Measurements from ENCODE around the gene TMEM213.
"Not testable (repeated sequence)": the region's sequence is repeated elsewhere in the genome, so short reads cannot be mapped to it uniquely, and the experiment has no call there.

Gene TMEM213

DNA sequence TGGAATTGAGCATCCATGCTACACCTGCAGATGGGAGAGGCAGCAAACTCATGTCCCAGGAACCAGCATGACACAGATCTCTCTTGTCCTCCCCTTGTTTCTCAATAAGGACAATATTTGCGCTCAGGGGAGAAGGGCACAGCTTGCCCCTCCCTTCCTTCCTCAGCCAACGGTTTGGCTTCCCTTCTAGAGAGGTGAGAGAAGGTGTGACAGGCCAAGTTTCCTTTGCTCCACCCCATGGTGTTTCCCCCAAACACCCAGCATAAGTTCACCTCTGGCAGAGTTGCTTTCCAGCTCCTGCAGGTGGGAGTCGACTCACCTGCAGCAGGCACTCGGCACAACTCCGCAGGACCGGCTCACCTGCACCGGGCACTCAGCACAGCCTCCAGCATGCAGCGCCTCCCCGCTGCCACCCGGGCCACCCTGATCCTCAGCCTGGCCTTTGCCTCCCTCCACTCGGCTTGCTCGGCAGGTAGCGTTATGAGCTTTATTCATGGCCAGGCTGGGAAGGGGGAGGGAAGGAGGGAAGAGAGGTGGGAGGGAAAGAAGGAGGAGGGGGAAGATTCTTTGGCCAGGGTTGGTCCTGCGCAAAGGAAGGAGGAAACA lies at the start of gene TMEM213, which contains the start of gene ATP6V0A4:
Gene TMEM213 (plus strand): TSS at position 280 of the 606 bp plus-strand sequence. CDS start 111 bp downstream, at position 391.
Gene ATP6V0A4 (minus strand): TSS at position 482 of the 606 bp plus-strand sequence. CDS start 26,949 bp downstream, outside the sequence.
- DNase-seq = no peak

DNA sequence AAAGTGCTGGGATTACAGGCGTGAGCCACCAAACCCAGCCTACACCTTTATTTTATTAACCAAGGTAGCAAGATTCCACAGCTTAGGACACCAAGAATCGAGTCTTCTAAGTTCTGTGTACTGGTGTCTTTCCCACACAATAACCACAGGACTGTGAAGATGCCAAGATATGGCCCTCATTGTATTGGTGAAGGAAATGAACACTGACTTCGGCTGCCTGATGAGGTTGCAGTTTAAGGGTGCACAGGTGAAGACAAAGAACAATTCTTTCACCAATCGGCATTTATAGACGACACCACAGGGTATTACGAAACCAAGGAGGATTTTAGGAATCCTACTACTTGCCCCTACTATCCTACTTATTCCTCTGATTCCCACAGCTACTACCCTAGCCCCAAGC lies 49.1 kb upstream of the TMEM213 start:
- DNase-seq = no peak

- no peak for DNase-seq
Observed at GRCh38 chr7:138749960-138750359, 47.8 kb upstream of the TMEM213 start.

- DNase-seq = no peak
Observed at GRCh38 chr7:138750473-138750872, 47.3 kb upstream of the TMEM213 start.

- DNase-seq = no peak
Observed at GRCh38 chr7:138750901-138751464, 46.8 kb upstream of the TMEM213 start.

DNA sequence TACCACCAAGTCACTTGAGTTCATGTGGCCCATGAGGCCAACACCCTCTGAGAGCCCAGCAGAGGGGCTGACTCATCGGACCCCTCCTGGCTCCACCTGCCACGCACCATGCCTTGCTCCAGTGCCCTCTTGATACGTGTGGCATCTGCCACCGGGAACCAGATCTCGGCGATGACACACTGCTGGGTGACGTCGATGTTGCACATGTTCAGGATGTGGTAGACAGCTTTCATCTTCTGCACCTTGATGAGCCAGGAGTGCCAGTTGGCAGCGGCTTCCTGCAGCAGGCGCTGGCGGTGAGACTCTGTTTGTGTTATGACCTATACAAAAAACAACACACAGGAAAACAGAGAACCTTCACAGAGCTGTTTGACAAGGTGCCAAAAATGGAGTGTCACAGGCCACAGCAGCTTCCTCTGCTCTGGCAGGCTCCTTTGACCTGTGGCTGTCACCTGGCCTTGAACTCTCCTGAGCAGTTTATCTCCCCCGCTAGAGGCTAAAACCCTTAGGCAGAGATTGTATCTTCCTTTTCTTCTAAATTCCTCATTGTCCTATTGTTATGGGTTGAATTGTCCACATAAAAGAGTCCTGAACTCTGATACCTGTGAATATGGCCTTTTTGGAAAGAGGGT lies 45.2 kb upstream of the TMEM213 start:
- no peak for DNase-seq

- no peak for DNase-seq
Observed at GRCh38 chr7:138753150-138753518, 44.7 kb upstream of the TMEM213 start.

DNA sequence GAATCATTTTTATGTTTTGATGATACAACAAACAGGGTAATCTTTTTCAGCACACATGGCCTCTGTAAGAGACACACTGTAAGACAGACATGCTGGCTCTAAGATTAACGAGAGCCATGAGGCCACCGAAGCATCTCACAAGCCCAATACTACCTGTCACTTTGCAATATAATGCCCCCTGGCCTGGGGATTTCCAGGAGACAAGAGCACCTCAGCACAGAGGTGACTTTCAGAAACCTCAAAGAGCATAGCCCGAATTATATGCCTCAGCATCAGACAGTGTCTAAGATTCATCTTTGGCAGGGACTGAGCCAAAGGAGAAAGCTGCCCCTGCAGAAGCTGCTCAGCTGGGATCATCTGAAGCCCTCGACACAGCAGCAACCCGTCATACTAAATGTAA lies 44.2 kb upstream of the TMEM213 start:
- no peak for DNase-seq

- no peak for DNase-seq
Observed at GRCh38 chr7:138755331-138755747, 42.5 kb upstream of the TMEM213 start.

- DNase-seq = no peak
Observed at GRCh38 chr7:138755842-138756590, 41.8 kb upstream of the TMEM213 start.

- no peak for DNase-seq
Observed at GRCh38 chr7:138756591-138757242, 41.1 kb upstream of the TMEM213 start.

GRCh38 chr7:138768241-138768640 lies 29.6 kb upstream of the TMEM213 start:
- DNase-seq = no peak

DNA sequence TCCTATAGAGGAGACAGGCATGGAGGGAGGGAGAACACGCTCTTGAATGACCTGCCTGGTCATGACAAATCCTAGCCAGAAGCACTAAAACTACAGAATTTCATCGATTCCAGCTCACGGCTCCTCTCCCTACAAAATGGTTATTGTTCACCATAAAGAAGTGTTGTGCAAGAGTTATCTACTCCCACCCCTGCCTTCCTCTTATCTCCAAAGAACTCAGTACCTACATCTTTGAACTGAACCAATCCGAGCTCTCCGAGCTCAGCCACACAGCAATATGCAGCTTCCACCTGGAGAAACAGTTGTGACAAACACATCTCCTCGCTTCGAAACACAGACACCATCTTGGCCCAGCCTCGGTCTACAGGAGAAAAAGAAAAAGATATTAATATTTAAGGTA lies 26.9 kb upstream of the TMEM213 start:
- no peak for DNase-seq

GRCh38 chr7:138773176-138773575 lies 24.6 kb upstream of the TMEM213 start:
- DNase-seq = no peak

DNA sequence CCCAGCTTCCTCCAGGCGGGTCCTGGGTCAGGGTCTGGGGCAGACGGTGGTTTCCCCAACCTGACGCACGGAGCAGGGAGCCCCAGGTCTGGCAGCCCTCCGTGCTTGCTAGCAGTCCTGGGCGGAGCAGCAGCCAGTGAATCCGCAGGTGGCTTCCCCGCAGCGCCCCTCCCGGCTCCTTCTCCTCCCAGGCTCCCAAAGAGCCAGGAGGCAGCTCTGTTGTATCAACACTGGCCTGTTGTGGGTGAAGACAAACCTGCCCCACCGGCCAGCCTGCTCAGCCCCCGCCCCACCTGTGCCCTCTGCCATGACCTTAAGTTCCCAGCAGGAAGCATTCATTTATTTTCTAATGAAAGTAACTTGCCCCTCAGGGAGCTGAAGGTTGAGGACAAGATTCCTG lies 24.0 kb upstream of the TMEM213 start:
- no peak for DNase-seq

DNA sequence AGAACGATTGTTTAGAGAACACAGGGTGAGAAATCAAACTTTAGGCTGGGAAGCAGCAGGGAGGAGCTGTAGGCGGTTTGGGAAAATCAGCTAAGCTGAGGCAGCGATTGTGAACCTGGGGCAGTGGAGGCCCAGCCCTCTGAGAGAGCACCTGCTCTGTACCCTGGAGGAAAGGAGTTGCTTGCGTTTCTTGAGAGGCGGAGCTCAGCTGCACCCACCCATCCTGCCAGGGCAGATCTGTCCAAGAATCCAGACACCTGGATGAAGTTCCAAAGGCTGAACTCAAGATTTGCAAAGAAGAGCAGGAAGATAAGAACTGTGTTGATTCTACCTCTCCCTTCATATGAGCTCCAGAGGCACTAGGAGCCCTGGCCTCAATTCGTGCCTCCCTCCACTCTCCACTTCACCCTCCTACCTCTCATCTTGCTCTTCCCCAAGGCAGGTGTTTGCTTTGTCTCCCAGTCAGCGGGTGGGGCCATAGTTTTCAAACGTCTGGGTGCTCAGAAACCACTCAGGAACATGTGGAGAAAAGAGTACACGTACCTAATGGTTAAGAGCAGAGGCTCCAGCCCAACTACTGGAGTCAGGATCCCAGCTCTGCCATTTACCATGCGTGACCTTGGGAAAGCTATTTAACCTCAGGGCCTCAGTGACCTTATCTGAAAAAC lies 21.5 kb upstream of the TMEM213 start:
- no peak for DNase-seq

GRCh38 chr7:138781004-138781403 lies 16.8 kb upstream of the TMEM213 start:
- no peak for DNase-seq

DNA sequence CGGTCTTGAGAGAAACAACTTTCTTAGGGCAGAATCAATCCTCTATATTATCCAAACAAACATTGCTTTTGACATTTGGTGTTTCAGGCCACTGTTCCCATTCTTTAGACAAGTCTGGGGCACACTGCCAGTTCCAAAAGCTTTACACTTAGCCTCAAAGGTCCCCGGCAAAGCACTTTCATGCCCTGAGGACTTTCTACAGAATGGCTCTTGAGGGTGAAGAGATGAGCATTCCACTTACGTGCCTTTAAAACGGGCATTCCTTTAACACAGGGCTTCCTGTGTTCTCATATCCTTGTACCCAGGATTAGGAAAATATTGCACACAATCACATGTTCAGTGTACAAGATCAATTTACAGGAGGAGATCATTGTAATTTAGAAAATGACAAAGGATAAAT lies 13.1 kb upstream of the TMEM213 start:
- DNase-seq = no peak

DNA sequence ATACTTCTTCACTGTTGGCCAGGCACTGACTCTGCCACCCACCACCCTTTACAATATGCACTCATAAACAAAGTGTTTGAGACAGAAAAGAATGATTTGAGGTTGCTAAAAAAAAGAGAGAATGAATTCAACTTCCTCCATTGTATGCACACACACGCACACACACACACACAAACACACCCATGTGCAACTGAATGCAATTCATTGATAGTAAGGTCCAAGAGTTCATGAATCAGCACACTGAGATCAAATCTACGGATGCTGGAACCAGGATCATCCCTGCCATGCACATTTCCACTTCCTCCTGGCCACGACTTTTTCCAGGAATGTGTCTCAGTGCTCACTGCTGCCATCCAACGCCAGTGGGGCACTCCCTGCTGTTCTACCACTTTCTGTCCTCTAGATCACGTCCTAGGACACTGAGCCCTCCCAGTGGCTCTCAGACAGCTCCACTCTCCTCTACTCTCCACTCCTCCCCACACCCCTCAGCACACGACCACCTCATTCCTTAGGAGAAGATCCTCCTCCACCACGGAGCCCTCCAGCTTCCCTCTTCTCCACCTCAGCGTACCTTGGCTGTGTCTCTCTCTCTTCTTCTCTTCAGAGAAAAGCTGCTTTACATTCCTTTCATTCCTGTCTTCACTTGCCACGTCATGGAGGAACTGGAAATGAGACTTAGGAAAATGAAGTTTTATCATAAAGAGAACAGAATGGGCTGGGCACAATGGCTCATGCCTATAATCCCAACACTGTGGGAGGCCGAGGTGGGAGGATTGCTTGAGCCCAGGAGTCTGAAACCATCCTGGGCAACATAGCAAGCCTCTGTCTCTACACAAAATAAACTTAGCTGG lies 12.0 kb upstream of the TMEM213 start:
- DNase-seq = no peak

GRCh38 chr7:138796038-138796615 lies 1.7 kb upstream of the TMEM213 start:
- no peak for DNase-seq

DNA sequence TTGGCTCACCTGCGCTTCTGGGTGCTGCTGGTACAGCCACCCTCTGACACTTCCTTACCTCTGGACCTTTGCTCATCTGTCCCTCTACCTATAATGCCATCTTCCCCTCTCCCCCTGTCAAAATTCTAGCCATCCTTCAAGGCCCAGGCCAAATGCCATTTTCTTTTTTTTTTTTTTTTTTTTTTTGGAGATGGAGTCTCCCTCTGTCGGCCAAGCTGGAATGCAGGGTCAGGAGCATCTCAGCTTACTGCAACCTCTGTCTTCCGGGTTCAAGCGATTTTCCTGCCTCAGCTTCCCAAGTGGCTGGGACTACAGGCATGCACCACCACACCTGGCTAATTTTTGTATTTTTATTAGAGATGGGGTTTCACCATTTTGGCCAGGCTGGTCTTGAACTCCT lies 748 bp upstream of the TMEM213 start:
- DNase-seq = not testable (repeated sequence)
